ENCODE results near the gene WTIP.
"Not testable (repeated sequence)": the region's sequence is repeated elsewhere in the genome, so short reads cannot be mapped to it uniquely, and the experiment has no call there.

WTIP gene

DNA sequence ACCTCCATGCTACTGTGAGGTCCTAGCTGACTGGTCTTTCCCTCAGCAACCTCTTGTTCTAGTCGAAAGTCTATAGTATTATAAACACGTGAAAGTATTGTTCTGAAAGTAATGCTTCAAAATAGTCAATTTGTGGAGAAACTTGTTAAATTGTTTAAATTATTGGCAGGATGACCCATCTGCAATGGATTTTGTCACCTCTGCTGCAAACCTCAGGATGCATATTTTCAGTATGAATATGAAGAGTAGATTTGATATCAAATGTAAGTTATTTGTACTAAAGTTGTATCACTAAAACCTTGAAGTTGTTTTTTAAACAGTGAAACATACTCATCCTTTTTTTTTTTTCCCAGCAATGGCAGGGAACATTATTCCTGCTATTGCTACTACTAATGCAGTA lies 27.5 kb upstream of the WTIP start:
- H3K36me3 ChIP-seq (ENCODE audit: control insufficient read depth, insufficient read depth, low read length), result peaks cover 15% of the 10 kb centered on the region
- TF ChIP-seq, protein P1, sequence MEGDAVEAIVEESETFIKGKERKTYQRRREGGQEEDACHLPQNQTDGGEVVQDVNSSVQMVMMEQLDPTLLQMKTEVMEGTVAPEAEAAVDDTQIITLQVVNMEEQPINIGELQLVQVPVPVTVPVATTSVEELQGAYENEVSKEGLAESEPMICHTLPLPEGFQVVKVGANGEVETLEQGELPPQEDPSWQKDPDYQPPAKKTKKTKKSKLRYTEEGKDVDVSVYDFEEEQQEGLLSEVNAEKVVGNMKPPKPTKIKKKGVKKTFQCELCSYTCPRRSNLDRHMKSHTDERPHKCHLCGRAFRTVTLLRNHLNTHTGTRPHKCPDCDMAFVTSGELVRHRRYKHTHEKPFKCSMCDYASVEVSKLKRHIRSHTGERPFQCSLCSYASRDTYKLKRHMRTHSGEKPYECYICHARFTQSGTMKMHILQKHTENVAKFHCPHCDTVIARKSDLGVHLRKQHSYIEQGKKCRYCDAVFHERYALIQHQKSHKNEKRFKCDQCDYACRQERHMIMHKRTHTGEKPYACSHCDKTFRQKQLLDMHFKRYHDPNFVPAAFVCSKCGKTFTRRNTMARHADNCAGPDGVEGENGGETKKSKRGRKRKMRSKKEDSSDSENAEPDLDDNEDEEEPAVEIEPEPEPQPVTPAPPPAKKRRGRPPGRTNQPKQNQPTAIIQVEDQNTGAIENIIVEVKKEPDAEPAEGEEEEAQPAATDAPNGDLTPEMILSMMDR (IDR thresholded peaks at IDR 0.05; ENCODE audit: insufficient read depth, low read length, poor library complexity, severe bottlenecking), result no peak
- H3K27me3 ChIP-seq (replicated peaks; ENCODE audit: control insufficient read depth, insufficient read depth, low read length), result no peaks in the 10 kb centered on the region
- no peak for DNase-seq (ENCODE audit: extremely low read depth, insufficient read length)
- H3K4me3 ChIP-seq (replicated peaks; ENCODE audit: low read depth, low read length), result no peak overlapping the region

DNA sequence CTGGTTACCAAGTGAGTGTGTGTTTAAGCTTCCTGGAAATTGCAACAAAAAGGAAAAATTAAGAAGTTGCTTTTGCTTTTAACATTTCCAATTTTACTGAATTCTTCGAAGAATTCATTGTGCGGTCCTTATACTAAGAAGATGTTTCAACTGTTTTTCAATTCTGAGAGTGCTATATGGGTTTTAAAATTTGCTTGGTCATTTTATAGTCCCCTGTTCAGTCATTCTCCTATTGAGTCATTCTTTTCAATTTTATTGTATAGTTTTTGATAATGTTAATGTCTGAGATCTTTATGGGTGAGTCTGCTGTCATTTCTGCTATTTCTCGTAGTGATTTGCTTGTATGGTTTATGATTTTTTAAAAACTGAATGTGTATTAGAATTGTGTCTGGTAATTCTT lies 26.9 kb upstream of the WTIP start:
- Histone ChIP-seq H3K27me3 (replicated peaks; ENCODE audit: control insufficient read depth, insufficient read depth, low read length) (no peaks in the 10 kb centered on the region), H3K36me3 (ENCODE audit: control insufficient read depth, insufficient read depth, low read length) (peaks cover 20% of the 10 kb centered on the region), H3K4me3 (replicated peaks; ENCODE audit: low read depth, low read length) (no peak overlapping the region)
- no peak for DNase-seq (ENCODE audit: extremely low read depth, insufficient read length)
- TF ChIP-seq, protein P1 (IDR thresholded peaks at IDR 0.05; ENCODE audit: insufficient read depth, low read length, poor library complexity, severe bottlenecking), result no peak

DNA sequence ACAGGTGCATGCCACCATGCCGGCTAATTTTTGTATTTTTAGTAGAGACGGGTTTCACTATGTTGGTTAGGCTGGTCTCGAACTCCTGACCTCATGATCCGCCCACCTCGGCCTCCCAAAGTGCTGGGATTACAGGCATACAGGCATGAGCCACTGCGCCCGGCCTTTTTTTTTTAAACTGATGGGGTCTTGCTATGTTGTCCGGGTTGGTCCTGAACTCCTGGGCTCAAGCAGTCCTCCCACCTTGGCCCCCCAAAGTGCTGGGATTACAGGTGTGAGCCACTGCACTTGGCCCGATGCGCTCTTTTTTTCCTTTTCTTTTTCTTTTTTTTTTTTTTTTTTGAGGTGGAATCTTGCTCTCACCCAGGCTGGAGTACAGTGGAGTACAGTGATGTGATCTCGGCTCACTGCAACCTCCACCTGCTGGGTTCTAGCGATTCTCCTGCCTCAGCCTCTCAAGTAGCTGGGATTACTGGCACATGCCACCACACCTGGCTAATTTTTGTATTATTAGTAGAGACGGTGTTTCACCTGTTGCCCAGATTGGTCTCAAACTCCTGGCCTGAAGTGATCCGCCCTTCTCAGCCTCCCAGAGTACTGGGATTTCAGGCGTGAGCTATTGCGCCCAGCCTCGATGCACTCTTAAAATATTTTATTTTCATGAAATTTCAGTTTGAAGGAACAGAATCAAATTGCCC lies 25.6 kb upstream of the WTIP start:
- not testable (repeated sequence) for H3K4me3 ChIP-seq (replicated peaks; ENCODE audit: low read depth, low read length); DNase-seq (ENCODE audit: extremely low read depth, insufficient read length); H3K27me3 ChIP-seq (replicated peaks; ENCODE audit: control insufficient read depth, insufficient read depth, low read length)
- H3K36me3 ChIP-seq (ENCODE audit: control insufficient read depth, insufficient read depth, low read length), result peaks cover 27% of the 10 kb centered on the region

DNA sequence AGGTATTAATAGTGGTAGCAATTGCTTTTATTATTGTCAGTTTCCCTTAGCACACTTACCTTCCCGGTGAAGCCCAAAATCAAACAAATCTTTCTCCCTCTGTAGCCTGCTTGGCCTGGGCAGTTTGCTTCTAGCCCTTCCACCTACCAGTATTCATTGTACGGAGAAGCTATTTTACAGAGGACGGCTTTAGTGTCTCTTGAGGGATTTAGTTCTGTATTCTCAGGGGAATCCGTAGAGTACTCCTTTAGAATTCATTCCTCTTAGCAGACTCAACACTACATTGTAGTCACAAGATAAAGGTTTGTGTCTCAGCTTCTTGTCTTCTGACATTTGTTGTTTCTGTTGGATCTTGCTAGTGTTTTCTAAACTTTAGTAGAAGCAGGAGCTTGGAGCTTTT lies 24.1 kb upstream of the WTIP start:
- H3K4me3 ChIP-seq (replicated peaks; ENCODE audit: low read depth, low read length), result no peak overlapping the region
- TF ChIP-seq, protein P1 (IDR thresholded peaks at IDR 0.05; ENCODE audit: insufficient read depth, low read length, poor library complexity, severe bottlenecking), result no peak
- DNase-seq (ENCODE audit: extremely low read depth, insufficient read length), result no peak
- H3K27me3 ChIP-seq (replicated peaks; ENCODE audit: control insufficient read depth, insufficient read depth, low read length), result no peaks in the 10 kb centered on the region
- H3K36me3 ChIP-seq (ENCODE audit: control insufficient read depth, insufficient read depth, low read length), result peaks cover 33% of the 10 kb centered on the region

DNA sequence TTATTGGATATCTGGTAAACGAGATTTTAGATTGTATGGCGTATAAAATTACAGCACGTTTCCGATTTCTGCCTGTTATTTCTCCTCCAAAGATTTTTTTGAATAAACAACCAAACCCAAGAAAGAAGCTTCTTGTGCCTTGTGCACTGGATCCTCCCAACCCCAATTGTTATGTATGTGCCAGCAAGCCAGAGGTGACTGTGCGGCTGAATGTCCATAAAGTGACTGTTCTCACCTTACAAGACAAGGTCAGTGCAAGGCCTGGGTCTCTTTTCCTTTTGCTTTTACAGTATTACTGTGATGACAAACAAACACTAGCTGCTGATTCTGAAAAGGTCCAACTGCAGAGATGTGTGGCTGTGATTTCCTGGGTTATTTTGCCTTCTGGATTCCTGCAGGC lies 22.9 kb upstream of the WTIP start:
- Histone ChIP-seq H3K4me3 (replicated peaks; ENCODE audit: low read depth, low read length) (no peak overlapping the region), H3K36me3 (ENCODE audit: control insufficient read depth, insufficient read depth, low read length) (peaks cover 34% of the 10 kb centered on the region), H3K27me3 (replicated peaks; ENCODE audit: control insufficient read depth, insufficient read depth, low read length) (no peaks in the 10 kb centered on the region)
- TF ChIP-seq, protein P1 (IDR thresholded peaks at IDR 0.05; ENCODE audit: insufficient read depth, low read length, poor library complexity, severe bottlenecking), result no peak
- no peak for DNase-seq (ENCODE audit: extremely low read depth, insufficient read length)

DNA sequence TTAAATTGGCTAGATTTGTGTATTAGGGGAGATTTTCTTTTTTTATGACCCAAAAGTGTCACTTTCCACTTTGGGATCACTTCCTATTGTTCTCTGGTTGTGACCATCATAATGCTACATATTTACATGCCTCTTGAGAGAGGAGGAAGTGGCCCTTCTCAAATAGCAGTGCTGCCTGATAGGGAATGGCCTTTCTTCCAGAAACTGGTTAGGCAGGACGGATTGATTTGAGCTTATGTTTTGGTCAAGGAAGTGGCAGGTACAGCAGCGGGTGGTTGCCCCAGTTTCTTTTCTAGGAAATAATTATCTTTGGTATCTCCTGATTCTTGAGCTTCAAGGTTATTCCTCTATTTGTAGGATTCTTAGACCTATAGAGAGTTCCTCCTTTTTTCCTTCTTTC lies 21.9 kb upstream of the WTIP start:
- Histone ChIP-seq H3K36me3 (ENCODE audit: control insufficient read depth, insufficient read depth, low read length) (peaks cover 32% of the 10 kb centered on the region), H3K4me3 (replicated peaks; ENCODE audit: low read depth, low read length) (no peak overlapping the region), H3K27me3 (replicated peaks; ENCODE audit: control insufficient read depth, insufficient read depth, low read length) (no peaks in the 10 kb centered on the region)
- TF ChIP-seq, protein P1 (IDR thresholded peaks at IDR 0.05; ENCODE audit: insufficient read depth, low read length, poor library complexity, severe bottlenecking), result no peak
- DNase-seq (ENCODE audit: extremely low read depth, insufficient read length), result no peak
